Ramos (cell line): ENCODE results near the gene NELL2.
"Not testable (repeated sequence)": the region's sequence is repeated elsewhere in the genome, so short reads cannot be mapped to it uniquely, and the experiment has no call there.

Experiments used
- in situ Hi-C: fragments of 300-500 bp; cut with MboI; formaldehyde crosslinking; loops from one replicate; pipeline ENCODE4 v1.14.3; 2022; ENCODE audit warnings: low sequenced_read_pairs; ENCODE audit not compliant: unreplicated experiment

NELL2 gene

GRCh38 chr12:44847888-44848702, 28.0 kb downstream of the NELL2 start:
- in situ Hi-C loops, result no loop called here

- in situ Hi-C loops, result no loop called here
Observed at GRCh38 chr12:44847403-44847802, 28.7 kb downstream of the NELL2 start.

GRCh38 chr12:44846826-44847225, 29.3 kb downstream of the NELL2 start:
- in situ Hi-C loops, result no loop called here

- in situ Hi-C loops, result no loop called here
Observed at GRCh38 chr12:44842669-44843068, 33.4 kb downstream of the NELL2 start.

- in situ Hi-C loops, result no loop called here
Observed at GRCh38 chr12:44839785-44840184, 36.3 kb downstream of the NELL2 start.

GRCh38 chr12:44837114-44837755, 38.9 kb downstream of the NELL2 start:
- in situ Hi-C loops, result no loop called here

- in situ Hi-C loops, result no loop called here
Observed at GRCh38 chr12:44835641-44836379, 40.3 kb downstream of the NELL2 start.

- in situ Hi-C loops, result not testable (repeated sequence)
Observed at GRCh38 chr12:44834996-44835395, 41.1 kb downstream of the NELL2 start.

- in situ Hi-C loops, result no loop called here
Observed at GRCh38 chr12:44833561-44833960, 42.6 kb downstream of the NELL2 start.

- in situ Hi-C loops, result no loop called here
Observed at GRCh38 chr12:44830566-44831055, 45.5 kb downstream of the NELL2 start.

- in situ Hi-C loops, result no loop called here
Observed at GRCh38 chr12:44829045-44829444, 47.1 kb downstream of the NELL2 start.

- in situ Hi-C loops, result no loop called here
Observed at GRCh38 chr12:44827832-44828438, 48.2 kb downstream of the NELL2 start.

- in situ Hi-C loops, result not testable (repeated sequence)
Observed at GRCh38 chr12:44821702-44822101, 54.4 kb downstream of the NELL2 start.

- in situ Hi-C loops, result no loop called here
Observed at GRCh38 chr12:44819884-44820283, 56.2 kb downstream of the NELL2 start.

GRCh38 chr12:44817687-44818086, 58.4 kb downstream of the NELL2 start:
- in situ Hi-C loops, result no loop called here

- in situ Hi-C loops, result no loop called here
Observed at GRCh38 chr12:44816446-44817017, 59.6 kb downstream of the NELL2 start.

- in situ Hi-C loops, result no loop called here
Observed at GRCh38 chr12:44812062-44812461, 64.1 kb downstream of the NELL2 start.

- in situ Hi-C loops, result no loop called here
Observed at GRCh38 chr12:44804068-44804467, 72.0 kb downstream of the NELL2 start.

GRCh38 chr12:44795970-44796369, 80.1 kb downstream of the NELL2 start:
- in situ Hi-C loops, result no loop called here

GRCh38 chr12:44788731-44789130, 87.4 kb downstream of the NELL2 start:
- in situ Hi-C loops, result no loop called here
